HPDE6-E6E7 (cell line): Measurements from ENCODE around the gene ZNF423.

Experiments used
- DNase-seq: peaks from one replicate; pipeline ENCODE4 v3.0.0; 2011; ENCODE audit warnings: missing footprints; ENCODE audit errors: extremely low spot score

The ZNF423 gene

GRCh38 chr16:49849037-49849753, 6.7 kb downstream of the ZNF423 start:
- no peak for DNase-seq

- no peak for DNase-seq
These were observed 7.4 kb downstream of the ZNF423 start for GRCh38 chr16:49848530-49848929.

GRCh38 chr16:49846800-49847199, 9.1 kb downstream of the ZNF423 start:
- DNase-seq: no peak

GRCh38 chr16:49844359-49844758, 11.6 kb downstream of the ZNF423 start:
- DNase-seq: no peak

GRCh38 chr16:49843758-49844157, 12.2 kb downstream of the ZNF423 start:
- DNase-seq: no peak

- DNase-seq: no peak
These were observed 12.9 kb downstream of the ZNF423 start for GRCh38 chr16:49842972-49843371.

- DNase-seq: no peak
These were observed 16.7 kb downstream of the ZNF423 start for GRCh38 chr16:49839017-49839825.

GRCh38 chr16:49838441-49839016, 17.4 kb downstream of the ZNF423 start:
- no peak for DNase-seq

GRCh38 chr16:49837688-49838410, 18.1 kb downstream of the ZNF423 start:
- DNase-seq: no peak

- no peak for DNase-seq
These were observed 19.2 kb downstream of the ZNF423 start for GRCh38 chr16:49836668-49837067.

GRCh38 chr16:49836218-49836617, 19.7 kb downstream of the ZNF423 start:
- no peak for DNase-seq

- no peak for DNase-seq
These were observed 20.6 kb downstream of the ZNF423 start for GRCh38 chr16:49835161-49835777.

GRCh38 chr16:49834531-49835151, 21.3 kb downstream of the ZNF423 start:
- DNase-seq: no peak

GRCh38 chr16:49833796-49834530, 21.9 kb downstream of the ZNF423 start:
- no peak for DNase-seq

- DNase-seq: no peak
These were observed 22.8 kb downstream of the ZNF423 start for GRCh38 chr16:49833085-49833484.

- no peak for DNase-seq
These were observed 23.7 kb downstream of the ZNF423 start for GRCh38 chr16:49832177-49832576.

GRCh38 chr16:49830873-49831272, 25.0 kb downstream of the ZNF423 start:
- DNase-seq: no peak

- no peak for DNase-seq
These were observed 27.2 kb downstream of the ZNF423 start for GRCh38 chr16:49828533-49829267.

GRCh38 chr16:49827805-49828438, 28.0 kb downstream of the ZNF423 start:
- DNase-seq: no peak
